ENCODE results near the gene NCAPD3. TPM values are rescaled to one million over a fixed set of nuclear protein-coding genes. Genes with fewer than 3 reads are reported as not detected.

Gene NCAPD3
- total and polyA plus RNA-seq, 2 donors from 2014 or later = 3.7 to 21.3 TPM

DNA sequence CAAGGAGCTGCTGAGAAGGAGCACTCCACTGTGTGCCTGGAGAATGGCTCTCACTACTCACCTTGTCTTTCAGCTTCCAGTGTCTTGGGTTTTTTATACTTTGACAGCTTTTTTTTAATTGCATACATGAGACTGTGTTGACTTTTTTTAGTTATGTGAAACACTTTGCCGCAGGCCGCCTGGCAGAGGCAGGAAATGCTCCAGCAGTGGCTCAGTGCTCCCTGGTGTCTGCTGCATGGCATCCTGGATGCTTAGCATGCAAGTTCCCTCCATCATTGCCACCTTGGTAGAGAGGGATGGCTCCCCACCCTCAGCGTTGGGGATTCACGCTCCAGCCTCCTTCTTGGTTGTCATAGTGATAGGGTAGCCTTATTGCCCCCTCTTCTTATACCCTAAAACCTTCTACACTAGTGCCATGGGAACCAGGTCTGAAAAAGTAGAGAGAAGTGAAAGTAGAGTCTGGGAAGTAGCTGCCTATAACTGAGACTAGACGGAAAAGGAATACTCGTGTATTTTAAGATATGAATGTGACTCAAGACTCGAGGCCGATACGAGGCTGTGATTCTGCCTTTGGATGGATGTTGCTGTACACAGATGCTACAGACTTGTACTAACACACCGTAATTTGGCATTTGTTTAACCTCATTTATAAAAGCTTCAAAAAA, 72.6 kb downstream of the NCAPD3 start:
- Histone ChIP-seq H3K9ac (ENCODE audit: low read length in 3 of 3) (no peak overlapping the region), H3K27ac (ENCODE audit: low read depth in 2 of 2, low read length in 2 of 2) (no peak overlapping the region), H3K9me3 (ENCODE audit: control insufficient read depth in 2 of 3, insufficient read depth in 1 of 3, low read length in 3 of 3) (no peaks in the 10 kb centered on the region), H3K4me3 (ENCODE audit: low read length in 3 of 3) (no peak overlapping the region), H3K36me3 (ENCODE audit: control insufficient read depth in 2 of 3, insufficient read depth in 3 of 3, low read length in 3 of 3) (peaks cover 0 to 17% (median 8%) of the 10 kb centered on the region in 3 donors), H3K4me1 (ENCODE audit: control insufficient read depth in 2 of 3, insufficient read depth in 2 of 3, low read depth in 1 of 3, low read length in 3 of 3) (no peaks in the 10 kb centered on the region), H3K27me3 (ENCODE audit: control insufficient read depth, insufficient read depth, low read length) (no peaks in the 10 kb centered on the region)
- FAIRE-seq (no peak), DNase-seq (no peak)
- intact Hi-C loops (cut with DNase I) = no loop called here
- TF ChIP-seq, protein P1, sequence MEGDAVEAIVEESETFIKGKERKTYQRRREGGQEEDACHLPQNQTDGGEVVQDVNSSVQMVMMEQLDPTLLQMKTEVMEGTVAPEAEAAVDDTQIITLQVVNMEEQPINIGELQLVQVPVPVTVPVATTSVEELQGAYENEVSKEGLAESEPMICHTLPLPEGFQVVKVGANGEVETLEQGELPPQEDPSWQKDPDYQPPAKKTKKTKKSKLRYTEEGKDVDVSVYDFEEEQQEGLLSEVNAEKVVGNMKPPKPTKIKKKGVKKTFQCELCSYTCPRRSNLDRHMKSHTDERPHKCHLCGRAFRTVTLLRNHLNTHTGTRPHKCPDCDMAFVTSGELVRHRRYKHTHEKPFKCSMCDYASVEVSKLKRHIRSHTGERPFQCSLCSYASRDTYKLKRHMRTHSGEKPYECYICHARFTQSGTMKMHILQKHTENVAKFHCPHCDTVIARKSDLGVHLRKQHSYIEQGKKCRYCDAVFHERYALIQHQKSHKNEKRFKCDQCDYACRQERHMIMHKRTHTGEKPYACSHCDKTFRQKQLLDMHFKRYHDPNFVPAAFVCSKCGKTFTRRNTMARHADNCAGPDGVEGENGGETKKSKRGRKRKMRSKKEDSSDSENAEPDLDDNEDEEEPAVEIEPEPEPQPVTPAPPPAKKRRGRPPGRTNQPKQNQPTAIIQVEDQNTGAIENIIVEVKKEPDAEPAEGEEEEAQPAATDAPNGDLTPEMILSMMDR (IDR thresholded peaks at IDR 0.05; ENCODE audit: borderline replicate concordance, extremely low read depth, insufficient read depth) = no peak

DNA sequence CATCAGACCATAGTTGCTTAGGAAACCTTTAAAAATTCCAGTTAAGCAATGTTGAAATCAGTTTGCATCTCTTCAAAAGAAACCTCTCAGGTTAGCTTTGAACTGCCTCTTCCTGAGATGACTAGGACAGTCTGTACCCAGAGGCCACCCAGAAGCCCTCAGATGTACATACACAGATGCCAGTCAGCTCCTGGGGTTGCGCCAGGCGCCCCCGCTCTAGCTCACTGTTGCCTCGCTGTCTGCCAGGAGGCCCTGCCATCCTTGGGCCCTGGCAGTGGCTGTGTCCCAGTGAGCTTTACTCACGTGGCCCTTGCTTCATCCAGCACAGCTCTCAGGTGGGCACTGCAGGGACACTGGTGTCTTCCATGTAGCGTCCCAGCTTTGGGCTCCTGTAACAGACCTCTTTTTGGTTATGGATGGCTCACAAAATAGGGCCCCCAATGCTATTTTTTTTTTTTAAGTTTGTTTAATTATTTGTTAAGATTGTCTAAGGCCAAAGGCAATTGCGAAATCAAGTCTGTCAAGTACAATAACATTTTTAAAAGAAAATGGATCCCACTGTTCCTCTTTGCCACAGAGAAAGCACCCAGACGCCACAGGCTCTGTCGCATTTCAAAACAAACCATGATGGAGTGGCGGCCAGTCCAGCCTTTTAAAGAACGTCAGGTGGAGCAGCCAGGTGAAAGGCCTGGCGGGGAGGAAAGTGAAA, 73.4 kb downstream of the NCAPD3 start:
- no peak for DNase-seq
- H3K4me3 ChIP-seq (ENCODE audit: low read length in 3 of 3) = no peak overlapping the region
- FAIRE-seq = no peak
- H3K9ac ChIP-seq (ENCODE audit: low read length in 3 of 3) = no peak overlapping the region
- H3K27me3 ChIP-seq (ENCODE audit: control insufficient read depth, insufficient read depth, low read length) = no peaks in the 10 kb centered on the region
- peaks cover 0 to 12% (median 2%) of the 10 kb centered on the region in 3 donors for H3K36me3 ChIP-seq (ENCODE audit: control insufficient read depth in 2 of 3, insufficient read depth in 3 of 3, low read length in 3 of 3)
- H3K4me1 ChIP-seq (ENCODE audit: control insufficient read depth in 2 of 3, insufficient read depth in 2 of 3, low read depth in 1 of 3, low read length in 3 of 3) = no peaks in the 10 kb centered on the region
- no peaks in the 10 kb centered on the region for H3K9me3 ChIP-seq (ENCODE audit: control insufficient read depth in 2 of 3, insufficient read depth in 1 of 3, low read length in 3 of 3)
- H3K27ac ChIP-seq (ENCODE audit: low read depth in 2 of 2, low read length in 2 of 2) = no peak overlapping the region
- TF ChIP-seq, protein P1 (IDR thresholded peaks at IDR 0.05; ENCODE audit: borderline replicate concordance, extremely low read depth, insufficient read depth) = no peak
- intact Hi-C loops (cut with DNase I) = no loop called here

DNA sequence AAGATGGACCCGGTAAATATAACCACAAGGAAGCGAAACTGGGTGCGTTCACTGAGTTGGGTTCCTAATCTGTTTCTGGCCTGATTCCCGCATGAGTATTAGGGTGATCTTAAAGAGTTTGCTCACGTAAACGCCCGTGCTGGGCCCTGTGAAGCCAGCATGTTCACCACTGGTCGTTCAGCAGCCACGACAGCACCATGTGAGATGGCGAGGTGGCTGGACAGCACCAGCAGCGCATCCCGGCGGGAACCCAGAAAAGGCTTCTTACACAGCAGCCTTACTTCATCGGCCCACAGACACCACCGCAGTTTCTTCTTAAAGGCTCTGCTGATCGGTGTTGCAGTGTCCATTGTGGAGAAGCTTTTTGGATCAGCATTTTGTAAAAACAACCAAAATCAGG, 74.4 kb downstream of the NCAPD3 start:
- Histone ChIP-seq H3K9ac (ENCODE audit: low read length in 3 of 3) (no peak overlapping the region), H3K27me3 (ENCODE audit: control insufficient read depth, insufficient read depth, low read length) (no peaks in the 10 kb centered on the region), H3K36me3 (ENCODE audit: control insufficient read depth in 2 of 3, insufficient read depth in 3 of 3, low read length in 3 of 3) (peaks cover 0 to 7% (median 2%) of the 10 kb centered on the region in 3 donors), H3K27ac (ENCODE audit: low read depth in 2 of 2, low read length in 2 of 2) (no peak overlapping the region), H3K9me3 (ENCODE audit: control insufficient read depth in 2 of 3, insufficient read depth in 1 of 3, low read length in 3 of 3) (no peaks in the 10 kb centered on the region), H3K4me3 (ENCODE audit: low read length in 3 of 3) (no peak overlapping the region), H3K4me1 (ENCODE audit: control insufficient read depth in 2 of 3, insufficient read depth in 2 of 3, low read depth in 1 of 3, low read length in 3 of 3) (no peaks in the 10 kb centered on the region)
- FAIRE-seq = no peak
- TF ChIP-seq, protein P1 (IDR thresholded peaks at IDR 0.05; ENCODE audit: borderline replicate concordance, extremely low read depth, insufficient read depth) = no peak
- no peak for DNase-seq
- intact Hi-C loops (cut with DNase I) = loop anchor here (10.0 kb wide), 1 partner anchor 225 kb away; no protein-coding TSS in a partner anchor
